ENCODE measurements around the gene BTF3L4.
A peak's percentile ranks its signal among the peaks of the same experiment; 100 is the strongest.

The BTF3L4 gene

DNA sequence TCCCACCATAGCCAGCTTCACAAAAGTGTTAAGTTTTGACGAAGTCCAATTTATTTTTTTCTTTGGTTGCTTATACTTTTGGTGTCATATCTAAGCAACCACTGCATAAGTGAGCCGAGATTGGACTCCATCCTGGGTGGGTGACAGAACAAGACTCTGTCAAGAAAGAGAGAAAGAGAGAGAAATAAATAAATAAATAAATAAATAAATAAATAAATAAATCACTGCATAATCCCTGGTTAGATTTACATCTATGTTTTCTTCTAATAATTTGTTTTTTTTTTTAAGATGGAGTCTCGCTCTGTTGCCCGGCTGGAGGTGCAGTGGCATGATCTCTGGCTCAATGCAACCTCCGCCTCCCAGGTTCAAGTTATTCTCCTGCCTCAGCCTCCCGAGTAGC is 67.5 kb downstream of the BTF3L4 start:
- DNase-seq (ENCODE audit: low spot score) = no peak

DNA sequence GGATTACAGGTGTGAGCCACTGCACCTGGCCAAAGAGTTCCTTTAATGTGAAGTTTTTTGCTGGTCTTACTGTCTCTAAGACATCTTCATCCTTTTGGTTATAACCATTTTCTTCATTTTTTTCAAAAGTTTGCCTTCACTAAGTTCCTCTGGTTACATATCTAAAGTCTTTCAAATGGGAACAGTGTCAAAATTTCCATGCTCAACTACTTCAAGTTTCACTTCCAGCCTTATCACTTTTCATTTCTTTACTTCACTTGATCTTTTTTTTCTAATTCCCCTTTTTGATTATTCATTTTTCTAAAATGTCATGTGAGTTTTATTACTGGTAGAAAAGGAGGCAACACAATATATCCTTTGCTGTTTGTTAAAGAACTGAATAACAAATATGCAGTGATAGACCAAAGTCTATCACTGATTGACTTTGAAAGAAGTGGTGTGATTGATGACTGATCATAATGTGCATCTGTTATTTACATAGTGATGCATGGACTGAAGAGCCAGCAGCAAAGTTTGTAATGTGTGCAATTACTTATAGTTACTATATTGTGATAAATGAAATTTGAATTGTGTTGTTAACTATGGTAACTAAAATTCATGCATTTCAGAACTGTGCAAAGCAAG is 69.8 kb downstream of the BTF3L4 start:
- no peak for DNase-seq (ENCODE audit: low spot score)

DNA sequence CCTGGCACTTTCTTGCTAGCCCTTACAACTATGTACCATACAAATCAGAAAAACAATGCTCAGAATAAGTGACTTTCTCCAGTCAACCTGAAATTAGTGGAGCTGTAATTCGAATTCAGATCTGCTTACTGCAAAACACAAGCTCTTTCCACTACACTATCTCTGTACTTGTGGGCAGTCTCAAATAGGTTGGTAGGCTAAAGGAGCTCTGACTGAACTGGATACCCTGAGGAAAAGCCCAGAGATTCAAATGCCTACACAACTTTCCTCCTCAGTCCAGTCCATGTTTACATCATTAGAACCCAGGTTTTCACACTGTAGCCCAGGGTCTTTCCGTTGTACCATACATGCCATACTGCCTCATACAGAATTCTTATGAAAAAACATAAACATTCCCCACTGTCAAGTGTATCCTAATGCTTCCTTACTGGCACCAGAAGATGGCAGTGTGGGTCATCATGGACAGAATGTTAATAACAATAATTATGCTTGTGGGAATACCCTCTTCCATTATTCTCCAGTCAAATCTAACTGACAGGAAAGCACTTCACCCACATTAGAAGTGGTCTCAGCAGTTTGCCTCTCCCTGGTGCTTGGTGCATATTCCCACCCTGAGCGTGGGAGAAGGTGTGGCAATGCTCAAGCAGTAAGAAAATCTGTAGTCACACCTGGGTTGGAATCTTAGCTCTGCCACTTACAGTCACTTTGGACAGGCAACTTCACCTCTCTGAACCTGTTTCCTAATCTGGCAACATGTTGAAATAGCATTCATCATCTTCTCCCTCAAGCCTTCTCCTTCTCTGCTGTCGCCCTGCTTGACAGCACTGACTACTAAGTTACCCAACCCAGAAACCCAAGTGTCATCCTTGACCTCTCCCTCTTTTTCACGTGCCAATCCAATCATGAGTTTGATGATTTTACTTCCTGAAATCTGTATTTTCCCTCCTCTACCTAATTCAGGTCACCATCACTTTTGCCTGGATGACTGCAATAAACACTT is 71.4 kb downstream of the BTF3L4 start:
- DNase-seq (ENCODE audit: low spot score) = peak; percentile 72

DNA sequence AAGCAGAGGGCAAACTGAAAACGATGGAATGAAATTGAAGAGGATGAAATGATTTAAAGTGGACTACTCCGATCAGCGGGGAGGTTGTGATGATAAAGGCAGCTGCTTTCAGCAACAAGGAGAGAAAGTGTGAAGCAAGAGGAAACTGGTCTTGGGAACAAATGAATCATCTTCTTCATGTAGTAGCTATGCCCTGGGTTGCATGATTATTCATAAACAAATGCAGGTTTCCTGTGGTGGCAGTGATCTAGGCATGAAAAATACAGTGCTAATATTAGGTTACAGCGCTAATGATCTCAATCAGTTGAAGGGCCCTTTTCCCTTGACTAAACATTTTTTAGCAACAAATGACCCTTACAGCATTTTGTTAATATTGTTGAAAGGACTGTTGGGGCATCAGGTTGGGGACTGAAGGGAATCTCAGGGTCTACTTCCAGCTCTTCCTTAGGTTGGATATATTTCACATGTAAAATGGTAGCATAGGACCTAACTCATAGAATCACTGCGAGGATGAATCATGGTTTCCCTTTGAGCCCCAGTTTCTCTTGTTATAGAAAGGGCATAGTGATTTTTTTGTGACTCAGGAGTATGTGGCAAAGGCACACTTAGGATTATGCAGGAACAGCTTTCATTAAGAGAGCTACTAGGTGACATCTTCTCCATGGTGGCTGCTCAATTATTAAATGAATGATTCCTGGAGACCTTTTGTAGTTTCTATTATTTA is 83.9 kb downstream of the BTF3L4 start:
- DNase-seq (ENCODE audit: low spot score) = peak; percentile 88
